WTC11 (cell line): ENCODE data around the gene TJP3. TPM values are rescaled to one million over a fixed set of nuclear protein-coding genes. Genes with fewer than 3 reads are reported as not detected.
A peak's percentile ranks its signal among the peaks of the same experiment; 100 is the strongest.

ENCODE experiments used
- ATAC-seq: fragments of 200-7000 bp; cut with Tn5 transposase; 2 replicates; pipeline ENCODE4 v1.10.0; 2021; ENCODE audit warnings: mild to moderate bottlenecking, moderate library complexity
- CTCF ChIA-PET: fragments of 300-600 bp; sonication (Branson Sonifier 250); formaldehyde crosslinking; loops from one replicate; lab custom pipeline; 2021; ENCODE audit warnings: antibody characterized with exemption; lab: Charles Lee
- POLR2A ChIA-PET: fragments of 350-600 bp; sonication (Branson Sonifier 250); formaldehyde crosslinking; loops from one replicate; lab custom pipeline; 2021; ENCODE audit warnings: antibody characterized with exemption; lab: Charles Lee
- DNase-seq: peaks from one replicate; pipeline ENCODE4 v3.0.0; 2021; ENCODE audit warnings: low spot score
- H3K27ac Mint-ChIP-seq: 2 replicates; pipeline ENCODE4 v1.8.0; 2021; ENCODE audit warnings: mixed read lengths
- H3K27me3 Mint-ChIP-seq: 2 replicates; pipeline ENCODE4 v1.8.0; 2021; ENCODE audit warnings: low read depth, mild to moderate bottlenecking, moderate library complexity, mixed read lengths
- H3K36me3 Mint-ChIP-seq: 2 replicates; pipeline ENCODE4 v1.8.0; 2021; ENCODE audit warnings: mixed read lengths
- H3K4me1 Mint-ChIP-seq: 2 replicates; pipeline ENCODE4 v1.8.0; 2022; ENCODE audit warnings: mixed read lengths
- H3K4me3 Mint-ChIP-seq: 2 replicates; pipeline ENCODE4 v1.8.0; 2021; ENCODE audit warnings: mild to moderate bottlenecking, moderate library complexity, mixed read lengths
- H3K9me3 Mint-ChIP-seq: 2 replicates; pipeline ENCODE4 v1.8.0; 2021; ENCODE audit warnings: mixed read lengths
- AR ChIP-seq: fragments of 250-450 bp; sonication (Bioruptor Pico); IDR thresholded peaks from 2 replicates; pipeline ENCODE4 v1.9.0; 2021; ENCODE audit warnings: mild to moderate bottlenecking
- ARID4B ChIP-seq: sonication (generic); formaldehyde crosslinking; IDR thresholded peaks from 2 replicates; pipeline ENCODE4 v1.8.0; 2023; ENCODE audit warnings: missing genetic modification reagents, mild to moderate bottlenecking, borderline replicate concordance
- ATF2 ChIP-seq: sonication (generic); formaldehyde crosslinking; IDR thresholded peaks from 2 replicates; pipeline ENCODE4 v1.8.1; 2022; ENCODE audit warnings: low read depth, missing genetic modification reagents, borderline replicate concordance
- CREM ChIP-seq: sonication (generic); formaldehyde crosslinking; IDR thresholded peaks from 2 replicates; pipeline ENCODE4 v1.8.1; 2022; ENCODE audit warnings: mild to moderate bottlenecking, missing genetic modification reagents, moderate library complexity
- E2F5 ChIP-seq: sonication (generic); formaldehyde crosslinking; IDR thresholded peaks from 2 replicates; pipeline ENCODE4 v1.8.1; 2022; ENCODE audit warnings: mild to moderate bottlenecking, moderate library complexity, missing genetic modification reagents
- FOXJ3 ChIP-seq: sonication (generic); formaldehyde crosslinking; IDR thresholded peaks from 2 replicates; pipeline ENCODE4 v1.9.0; 2021; ENCODE audit warnings: missing genetic modification reagents, mild to moderate bottlenecking, borderline replicate concordance
- GABPB1 ChIP-seq: sonication (generic); formaldehyde crosslinking; IDR thresholded peaks from 2 replicates; pipeline ENCODE4 v1.8.1; 2023; ENCODE audit warnings: mild to moderate bottlenecking, missing genetic modification reagents
- GTF2I ChIP-seq: fragments of 250-450 bp; sonication (Bioruptor Pico); conservative IDR thresholded peaks from 2 replicates; pipeline ENCODE4 v1.4.0; 2021; ENCODE audit warnings: mild to moderate bottlenecking
- IRF2 ChIP-seq: sonication (generic); formaldehyde crosslinking; IDR thresholded peaks from 2 replicates; pipeline ENCODE4 v1.8.0; 2022; ENCODE audit warnings: low read depth, missing genetic modification reagents, borderline replicate concordance
- NR1H2 ChIP-seq: sonication (generic); formaldehyde crosslinking; IDR thresholded peaks from 2 replicates; pipeline ENCODE4 v1.9.0; 2021; ENCODE audit warnings: mild to moderate bottlenecking, moderate library complexity, missing genetic modification reagents
- NR2C2 ChIP-seq: sonication (generic); formaldehyde crosslinking; IDR thresholded peaks from 2 replicates; pipeline ENCODE4 v1.8.0; 2022; ENCODE audit warnings: mild to moderate bottlenecking, missing genetic modification reagents
- TEAD4 ChIP-seq: sonication (generic); formaldehyde crosslinking; IDR thresholded peaks from 2 replicates; pipeline ENCODE4 v1.8.0; 2022; ENCODE audit warnings: mild to moderate bottlenecking, missing genetic modification reagents
- TP53 ChIP-seq: sonication (generic); formaldehyde crosslinking; IDR thresholded peaks from 2 replicates; pipeline ENCODE4 v1.8.1; 2023; ENCODE audit warnings: mild to moderate bottlenecking, missing genetic modification reagents
- USF2 ChIP-seq: sonication (generic); formaldehyde crosslinking; IDR thresholded peaks from 2 replicates; pipeline ENCODE4 v1.8.1; 2023; ENCODE audit warnings: mild to moderate bottlenecking, missing genetic modification reagents, moderate library complexity
- ZNF219 ChIP-seq: sonication (generic); formaldehyde crosslinking; IDR thresholded peaks from 2 replicates; pipeline ENCODE4 v1.8.0; 2023; ENCODE audit warnings: missing genetic modification reagents, mild to moderate bottlenecking, borderline replicate concordance
- total RNA-seq: library from RNA; stranded (reverse); gene quantifications from 3 replicates; pipeline ENCODE4 v1.2.3, GENCODE V29; 2021

TJP3 gene
- total RNA-seq, 1 experiment from 2014 or later = 36.2 TPM

GRCh38 chr19:3716147-3716668, 8.0 kb downstream of the TJP3 start (continued):
- TF ChIP-seq ARID4B = no peak
- no peak for TF ChIP-seq AR (CRISPR knock-in tag)
- TF ChIP-seq FOXJ3 (CRISPR knock-in tag) = no peak

GRCh38 chr19:3719868-3720267, 11.7 kb downstream of the TJP3 start:
- POLR2A ChIA-PET = interaction anchor here (0.6 to 1.0 kb wide), 2 partner anchors 8 to 10 kb away, joined by 4 to 11 read pairs; no protein-coding TSS in a partner anchor
- H3K4me3 Mint-ChIP-seq = no peak overlapping the region
- ATAC-seq (no peak), DNase-seq (no peak)
- no peaks in the 10 kb centered on the region for H3K9me3 Mint-ChIP-seq
- no peak for TF ChIP-seq TEAD4 (CRISPR knock-in tag)
- 0 out of 2 replicates have a peak, but pooled peaks have one; percentile 52 for TF ChIP-seq GTF2I (CRISPR knock-in tag)
- CTCF ChIA-PET = interaction anchor here (1.0 to 6.9 kb wide), 3 partner anchors 11 to 66 kb away, joined by 3 to 65 read pairs (median 7); partner anchors contain the start of gene TJP3
- no peaks in the 10 kb centered on the region for H3K36me3 Mint-ChIP-seq
- peaks cover 9% of the 10 kb centered on the region for H3K4me1 Mint-ChIP-seq
- H3K27me3 Mint-ChIP-seq = no peaks in the 10 kb centered on the region
- H3K27ac Mint-ChIP-seq = no peak overlapping the region

GRCh38 chr19:3720349-3720917, 12.2 kb downstream of the TJP3 start:
- no peak for DNase-seq
- Mint-ChIP-seq H3K36me3 (no peaks in the 10 kb centered on the region), H3K27ac (no peak overlapping the region), H3K4me1 (peaks cover 13% of the 10 kb centered on the region), H3K4me3 (no peak overlapping the region), H3K27me3 (no peaks in the 10 kb centered on the region), H3K9me3 (no peaks in the 10 kb centered on the region)
- TF ChIP-seq ATF2 (CRISPR knock-in tag) (no peak), ZNF219 (no peak)
- ATAC-seq = no peak
- CTCF ChIA-PET = interaction anchor here (0.7 to 6.9 kb wide), 4 partner anchors 11 to 805 kb away, joined by 3 to 65 read pairs (median 5); partner anchors contain the start of gene TJP3
- POLR2A ChIA-PET = interaction anchor here (0.6 kb wide), 1 partner anchor 9 kb away, joined by 4 read pairs; no protein-coding TSS in a partner anchor

GRCh38 chr19:3721131-3721886, 13.1 kb downstream of the TJP3 start:
- Mint-ChIP-seq H3K4me1 (peaks cover 16% of the 10 kb centered on the region), H3K9me3 (no peaks in the 10 kb centered on the region), H3K27ac (no peak overlapping the region), H3K36me3 (no peaks in the 10 kb centered on the region), H3K4me3 (peak overlapping the region; percentile 83), H3K27me3 (no peaks in the 10 kb centered on the region)
- ChIA-PET POLR2A (interaction anchor here (0.5 kb wide), 1 partner anchor 1146 kb away, joined by 3 read pairs; the partner anchor contains the start of gene PLIN3), CTCF (interaction anchor here (0.6 to 6.9 kb wide), 15 partner anchors 10 to 804 kb away, joined by 3 to 65 read pairs (median 4); partner anchors contain the start of genes MRPL54 and TJP3)
- ATAC-seq (peak; percentile 69), DNase-seq (peak; percentile 99)
- TF ChIP-seq CREM (0 out of 2 replicates have a peak, but pooled peaks have one; percentile 69), NR1H2 (CRISPR knock-in tag) (no peak), TP53 (peak; percentile 47; the same call in 1 of the 2 replicates), NR2C2 (CRISPR knock-in tag) (no peak), IRF2 (CRISPR knock-in tag) (no peak), GABPB1 (CRISPR knock-in tag) (no peak), USF2 (CRISPR knock-in tag) (peak; percentile 51), E2F5 (CRISPR knock-in tag) (peak; percentile 81; the same call in 1 of the 2 replicates)
